GM18861 (cell line): Measurements from ENCODE around the gene SUPT5H.
"Not testable (repeated sequence)": the region's sequence is repeated elsewhere in the genome, so short reads cannot be mapped to it uniquely, and the experiment has no call there.

Experiments
- ATAC-seq: cut with Tn5 transposase; IDR thresholded peaks from one replicate; pipeline ENCODE4 v1.9.1; 2021; ENCODE audit not compliant: unreplicated experiment

SUPT5H gene

DNA sequence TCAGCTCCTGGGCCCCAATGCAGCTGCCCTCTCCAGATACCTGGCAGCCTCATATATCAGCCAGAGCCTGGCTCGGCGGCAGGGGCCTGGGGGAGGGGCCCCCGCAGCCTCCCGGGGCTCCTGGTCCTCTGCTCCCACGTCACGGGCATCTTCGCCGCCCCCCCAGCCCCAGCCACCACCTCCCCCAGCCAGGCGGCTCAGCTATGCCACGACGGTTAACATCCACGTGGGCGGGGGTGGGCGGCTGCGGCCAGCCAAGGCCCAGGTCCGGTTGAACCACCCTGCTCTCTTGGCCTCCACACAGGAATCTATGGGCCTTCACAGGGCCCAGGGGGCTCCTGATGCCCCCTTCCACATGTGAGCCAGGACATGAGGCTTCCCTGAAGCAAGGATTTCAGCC, 20.4 kb upstream of the SUPT5H start:
- no peak for ATAC-seq

DNA sequence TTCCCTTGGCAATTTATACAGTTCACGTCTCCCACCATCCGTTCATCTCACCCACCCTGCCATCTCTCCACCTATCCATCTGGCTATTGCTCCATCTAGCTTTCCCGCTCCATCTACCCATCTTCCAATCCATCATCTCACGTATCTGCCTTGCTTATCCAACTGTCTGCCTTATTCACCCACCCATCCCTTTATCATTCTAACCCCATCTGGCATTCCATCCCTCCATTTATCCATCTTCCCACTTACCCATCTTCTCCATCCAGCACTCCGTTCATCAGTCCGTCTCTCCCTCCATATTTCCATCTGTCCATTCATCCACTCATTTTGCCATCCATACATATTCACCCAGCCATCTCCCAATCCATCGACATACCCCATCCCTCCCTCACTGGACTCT, 19.6 kb upstream of the SUPT5H start:
- no peak for ATAC-seq

DNA sequence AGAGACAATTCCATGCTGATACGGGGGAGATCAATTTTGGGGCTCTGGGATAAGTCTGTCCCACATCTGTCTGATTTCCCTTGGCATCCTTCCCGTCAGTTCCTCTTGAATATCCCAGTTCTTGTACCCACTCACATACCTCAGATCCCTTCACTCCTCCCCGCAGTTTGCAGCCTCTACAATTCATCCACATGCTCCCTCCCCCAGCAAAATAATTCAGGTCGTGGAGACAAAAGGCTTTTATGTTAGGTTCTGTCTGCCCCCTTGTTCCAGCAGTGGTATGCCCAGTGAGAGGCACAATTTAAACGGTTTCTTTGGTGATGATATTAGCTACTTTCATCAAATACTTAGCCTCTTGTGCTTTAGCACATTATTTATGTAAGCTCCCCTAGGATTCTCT, 19.2 kb upstream of the SUPT5H start:
- no peak for ATAC-seq

DNA sequence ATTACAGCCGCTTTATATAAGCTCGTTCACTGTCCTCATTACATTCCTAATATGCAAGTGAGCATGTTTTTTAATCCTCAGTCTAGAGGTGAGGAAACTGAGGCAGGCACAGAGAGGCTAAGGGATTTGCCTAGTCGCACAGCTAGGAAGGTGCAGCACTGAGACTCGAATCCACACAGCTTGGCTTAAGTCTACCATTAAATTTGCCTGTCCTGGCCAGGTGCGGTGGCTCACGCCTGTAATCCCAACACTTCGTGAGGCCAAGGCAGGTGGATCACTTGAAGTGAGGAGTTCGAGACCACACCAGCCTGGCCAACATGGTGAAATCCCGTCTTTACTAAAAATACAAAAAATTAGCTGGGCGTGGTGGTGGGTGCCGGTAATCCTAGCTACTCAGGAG, 17.7 kb upstream of the SUPT5H start:
- ATAC-seq, result no peak

DNA sequence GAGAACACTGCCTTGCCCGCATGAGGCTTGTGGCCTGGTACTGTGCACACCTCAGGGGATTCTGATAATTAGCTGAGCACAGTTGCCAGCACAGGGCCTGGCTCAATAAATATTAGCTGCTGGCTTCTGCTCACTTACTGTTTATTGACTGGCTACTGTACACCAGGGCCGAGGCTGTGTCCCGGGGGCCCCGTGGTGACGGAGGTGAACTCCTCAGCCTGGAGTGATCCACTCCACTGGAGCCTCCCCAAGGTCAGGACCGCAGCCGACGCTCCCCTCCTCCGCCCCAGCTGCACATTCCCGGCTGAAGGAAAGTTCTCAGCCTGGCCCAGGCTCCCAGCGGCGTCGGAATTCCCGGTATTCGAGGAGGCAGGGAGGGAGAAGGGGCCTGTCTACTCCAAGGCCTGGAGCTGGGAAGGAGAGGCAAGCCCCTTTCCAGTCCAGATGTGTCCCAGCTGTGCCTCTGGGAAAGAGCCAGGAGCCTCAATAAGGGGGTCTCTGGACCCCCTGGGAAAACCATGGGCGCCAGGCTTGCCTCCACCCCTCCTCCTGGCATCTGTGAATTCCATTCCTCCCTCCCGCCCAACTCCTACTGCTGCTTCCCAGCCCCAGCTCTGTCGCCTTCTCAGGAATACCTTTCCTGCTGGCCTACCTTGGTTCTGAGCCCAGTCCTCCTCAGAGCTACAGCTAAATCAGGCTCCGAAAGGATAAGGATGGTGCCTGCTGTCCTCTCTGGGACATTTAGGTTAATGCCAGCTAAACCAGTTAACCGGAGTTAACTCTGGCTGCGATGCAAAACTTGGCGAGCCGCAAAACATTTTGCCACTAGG, 16.9 kb upstream of the SUPT5H start:
- no peak for ATAC-seq

DNA sequence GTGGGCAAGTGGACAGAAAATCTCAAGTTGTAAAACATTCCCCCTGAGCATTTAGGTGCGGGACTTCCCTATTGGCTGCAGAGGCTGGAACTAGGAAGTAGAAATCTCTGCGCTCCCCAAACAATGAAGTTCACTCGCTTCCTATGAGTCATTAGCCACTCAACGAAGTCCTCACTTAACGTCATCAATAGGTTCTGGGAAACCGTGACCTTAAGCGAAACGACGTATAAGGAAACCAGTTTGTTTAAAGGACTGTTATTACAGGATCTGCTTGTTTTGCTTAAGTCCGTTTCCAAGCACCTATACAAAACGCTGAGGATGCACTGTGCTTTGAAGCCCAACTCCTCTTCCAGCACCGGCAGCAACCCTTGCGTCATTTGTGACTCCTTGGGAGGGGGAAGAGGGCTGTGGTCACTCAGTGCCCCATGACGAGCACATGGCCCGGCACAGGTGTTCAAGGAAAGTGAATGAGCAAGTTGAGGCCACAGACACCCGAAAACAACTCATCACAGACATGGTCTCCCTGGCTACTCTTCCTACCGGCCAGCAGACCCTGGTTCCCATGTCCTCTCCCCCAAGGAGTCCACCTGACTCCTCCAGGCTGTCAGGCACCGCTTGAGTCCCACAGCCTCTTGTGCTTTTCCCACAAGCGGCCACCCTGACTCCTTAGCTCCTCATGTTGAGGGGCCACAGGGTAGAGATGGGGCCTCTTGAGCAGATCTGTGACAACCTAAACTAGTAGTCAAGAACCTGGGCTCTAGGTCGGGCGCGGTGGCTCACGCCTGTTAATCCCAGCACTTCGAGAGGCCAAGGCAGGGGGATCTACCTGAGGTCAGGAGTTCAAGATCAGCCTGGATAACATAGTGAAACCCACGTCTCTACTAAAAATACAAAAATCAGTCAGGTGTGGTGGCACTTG, 14.4 kb upstream of the SUPT5H start:
- ATAC-seq, result peak; percentile 59

DNA sequence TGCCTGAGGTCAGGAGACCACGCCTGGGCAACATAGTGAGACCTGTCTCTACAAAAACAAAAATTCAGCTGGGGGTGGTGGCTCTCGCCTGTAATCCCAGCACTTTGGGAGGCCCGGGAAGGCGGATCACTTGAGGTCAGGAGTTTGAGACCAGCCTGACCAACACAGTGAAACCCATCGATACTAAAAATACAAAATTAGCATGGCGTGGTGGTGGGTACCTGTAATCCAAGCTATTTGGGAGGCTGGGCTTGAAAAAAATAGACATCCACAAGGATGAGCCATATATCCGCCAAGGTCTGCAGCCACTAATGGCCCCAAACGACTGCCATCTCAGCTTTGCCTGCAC, 12.7 kb upstream of the SUPT5H start:
- no peak for ATAC-seq

DNA sequence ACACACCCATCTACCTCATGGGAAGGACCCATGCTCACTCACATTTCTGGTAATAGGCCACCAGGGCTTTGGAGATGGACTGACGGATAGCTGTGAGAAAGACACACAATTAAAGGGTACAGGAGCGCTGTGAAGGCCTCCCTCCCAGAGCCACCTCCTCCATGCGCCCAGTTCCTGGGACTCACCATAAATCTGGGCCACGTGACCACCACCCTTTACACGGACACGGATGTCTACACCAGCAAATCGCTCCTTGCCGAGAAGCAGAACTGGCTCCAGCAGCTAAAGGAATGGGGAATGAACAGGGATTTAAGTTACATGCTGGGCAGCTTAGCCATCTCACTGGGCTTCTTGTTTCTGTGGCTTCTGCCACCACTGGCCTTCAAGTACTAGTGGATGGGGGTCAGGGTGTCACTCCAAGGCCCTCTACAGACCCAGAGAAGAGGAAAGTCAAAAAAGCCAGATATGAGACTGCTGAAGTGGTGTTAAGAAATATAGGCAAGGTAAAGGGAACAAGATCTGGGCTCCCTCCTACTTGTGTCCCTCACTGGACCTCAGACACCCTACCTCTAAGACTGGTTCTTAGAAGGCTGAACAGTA, 11.8 kb upstream of the SUPT5H start:
- ATAC-seq, result no peak

DNA sequence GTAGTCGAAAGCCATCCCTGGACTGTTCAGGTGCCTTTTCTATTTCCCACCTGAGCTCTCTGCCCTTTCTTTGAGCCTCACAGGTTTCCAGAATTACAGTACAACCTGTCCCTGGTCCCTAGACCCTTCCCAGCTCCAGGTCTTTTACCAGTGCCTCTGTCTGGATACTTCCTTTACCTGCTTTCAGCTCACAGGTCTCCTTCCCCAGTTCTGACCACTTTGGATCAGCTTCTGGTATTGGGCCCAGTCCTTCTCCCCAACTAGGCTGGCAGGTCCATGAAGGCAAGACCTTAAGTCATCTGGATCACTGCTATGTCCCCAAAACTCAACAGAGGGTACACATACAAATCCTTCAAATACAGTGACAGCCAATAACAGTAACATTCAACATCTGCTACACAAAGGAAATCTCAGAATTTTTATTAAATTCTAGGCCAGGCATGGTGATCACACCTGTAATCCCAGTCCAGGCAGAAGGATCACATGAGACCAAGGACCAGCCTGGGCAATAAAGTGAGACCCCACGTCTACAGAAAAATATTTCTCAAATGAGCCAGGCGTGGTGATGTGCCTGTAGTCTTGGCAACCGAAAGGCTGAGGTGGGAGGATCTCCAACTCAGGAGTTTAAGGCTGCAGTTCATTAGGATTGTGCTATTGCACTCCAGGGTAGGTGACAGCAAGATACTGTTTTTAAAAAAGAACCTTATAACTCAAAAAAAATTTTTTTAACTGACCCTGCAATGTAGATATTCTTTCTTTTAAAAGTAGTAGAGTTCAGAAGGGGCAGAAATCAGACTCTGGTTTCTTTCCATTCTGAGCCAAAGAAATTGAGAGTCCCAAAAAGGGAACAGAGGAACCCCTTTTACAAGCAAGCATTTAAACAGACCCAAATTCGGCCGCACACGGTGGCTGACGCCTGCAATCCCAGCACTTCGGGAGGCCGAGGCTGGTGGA, 11.0 kb upstream of the SUPT5H start:
- no peak for ATAC-seq

DNA sequence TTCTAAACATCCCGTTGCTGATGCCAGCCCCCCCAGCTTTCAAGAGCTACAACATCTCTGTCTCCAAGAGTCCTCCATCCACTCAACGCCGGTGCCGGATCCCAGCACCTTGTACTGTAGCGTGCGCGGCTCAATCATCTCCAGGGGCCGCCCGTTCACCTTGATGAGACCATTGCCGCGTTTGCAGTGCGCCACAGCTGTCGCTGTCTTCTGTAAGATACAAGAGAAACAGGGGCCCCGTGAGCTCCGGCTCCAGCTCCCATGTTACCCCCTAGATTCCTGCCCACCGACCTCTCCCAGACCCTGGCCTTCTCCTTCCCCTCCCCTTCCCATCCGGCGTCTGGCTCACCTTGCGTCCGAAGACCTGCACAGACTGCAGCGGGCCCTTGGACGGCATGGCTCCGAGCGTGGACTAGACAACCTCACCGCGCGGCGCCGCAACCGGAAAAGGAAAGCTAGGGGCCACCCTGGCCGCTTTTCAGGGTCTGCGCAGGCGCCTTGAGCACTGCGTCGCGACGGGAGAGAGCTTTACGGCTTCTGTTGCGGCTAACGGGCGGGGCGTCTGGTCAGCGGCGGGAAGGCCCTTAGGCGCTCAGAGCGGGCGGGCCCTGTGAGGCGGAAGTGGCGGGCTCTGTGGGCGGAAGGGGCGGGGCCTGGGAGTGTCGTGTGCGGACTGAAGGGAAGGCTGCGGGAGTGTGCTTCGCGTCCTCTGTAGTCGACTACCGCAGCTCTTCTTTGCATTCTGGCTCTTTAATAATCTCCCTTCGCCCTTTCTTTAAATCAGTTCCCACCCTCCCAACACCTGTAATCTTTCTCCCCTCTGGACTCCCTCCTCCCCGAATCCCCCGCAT, 9.7 kb upstream of the SUPT5H start, which contains the start of gene RPS16:
Gene RPS16, minus strand, starts transcription at position 451 of the 851 bp plus-strand sequence. Its CDS starts 54 bp downstream, at position 397.
- ATAC-seq, result peak; percentile 62

DNA sequence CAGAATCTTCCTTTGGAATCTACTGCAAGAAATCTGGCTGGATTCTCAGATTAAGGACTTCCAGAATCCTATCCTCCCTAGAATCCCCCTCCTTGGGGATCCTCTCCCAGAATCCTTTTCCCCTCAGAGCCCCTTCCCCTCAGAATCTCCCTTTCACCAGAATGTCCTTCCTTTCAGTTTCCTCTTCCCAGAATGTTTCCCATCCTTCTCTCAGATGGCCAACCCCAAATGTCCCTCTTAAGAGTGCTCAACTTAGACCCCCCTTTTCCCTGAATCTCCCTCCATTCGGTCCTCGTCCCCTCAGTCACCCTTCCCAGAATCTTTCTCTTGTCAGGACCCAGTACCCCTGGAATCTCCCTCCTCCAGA, 9.0 kb upstream of the SUPT5H start:
- no peak for ATAC-seq

DNA sequence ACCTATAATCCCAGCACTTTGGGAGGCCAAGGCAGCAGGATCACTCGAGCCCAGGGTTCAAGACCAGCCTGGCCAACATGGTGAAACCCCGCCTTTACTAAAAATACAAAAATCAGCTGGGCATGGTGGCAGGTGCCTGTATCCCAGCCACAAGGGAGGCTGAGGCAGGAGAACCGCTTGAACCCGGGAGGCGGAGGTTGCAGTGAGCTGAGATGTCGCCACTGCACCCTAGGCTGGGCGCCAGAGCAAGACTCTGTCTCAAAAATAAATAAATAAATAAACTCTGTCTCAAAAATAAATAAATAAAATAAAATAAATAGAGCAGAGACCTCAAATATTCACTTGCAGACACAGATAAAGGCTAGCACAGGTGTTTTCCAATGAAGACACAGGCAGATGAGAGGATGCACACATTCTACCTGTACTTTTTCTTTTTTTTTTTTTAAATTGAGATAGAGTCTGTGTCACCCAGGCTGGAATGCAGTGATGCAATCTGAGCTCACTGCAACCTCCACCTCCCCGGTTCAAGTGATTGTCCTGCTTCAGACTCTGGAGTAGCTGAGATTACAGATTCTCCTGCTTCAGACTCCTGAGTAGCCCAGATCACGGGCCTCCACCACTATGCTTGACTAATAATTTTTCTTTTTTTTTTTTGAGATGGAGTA, 7.0 kb upstream of the SUPT5H start:
- no peak for ATAC-seq

DNA sequence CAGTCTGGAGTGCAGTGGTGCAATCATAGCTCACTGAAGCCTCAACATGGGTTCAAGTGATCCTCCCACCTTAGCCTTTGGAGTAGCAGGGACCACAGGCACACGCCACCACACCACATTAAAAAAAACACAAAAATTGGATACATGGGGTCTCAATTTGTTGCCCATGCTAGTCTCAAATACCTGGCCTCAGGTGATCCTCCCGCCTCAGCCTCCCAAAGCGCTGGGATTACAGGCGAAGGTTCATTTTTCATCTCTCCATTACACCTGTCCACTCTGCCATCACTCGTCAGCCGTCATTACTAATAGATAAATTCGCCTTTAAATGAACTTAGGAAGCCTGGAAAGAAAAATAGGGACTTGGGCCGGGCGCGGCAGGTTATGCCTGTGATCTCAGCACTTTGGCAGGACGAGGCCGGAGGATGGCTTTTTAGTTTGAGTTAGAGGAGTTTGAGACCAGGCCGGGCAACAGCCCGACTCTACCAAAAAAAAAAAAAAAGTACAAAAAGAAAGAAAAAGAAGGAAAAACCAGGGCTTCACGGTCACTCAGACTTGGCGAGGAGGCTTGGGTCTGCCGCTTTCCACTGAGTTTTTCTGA, 685 bp upstream of the SUPT5H start:
- no peak for ATAC-seq

DNA sequence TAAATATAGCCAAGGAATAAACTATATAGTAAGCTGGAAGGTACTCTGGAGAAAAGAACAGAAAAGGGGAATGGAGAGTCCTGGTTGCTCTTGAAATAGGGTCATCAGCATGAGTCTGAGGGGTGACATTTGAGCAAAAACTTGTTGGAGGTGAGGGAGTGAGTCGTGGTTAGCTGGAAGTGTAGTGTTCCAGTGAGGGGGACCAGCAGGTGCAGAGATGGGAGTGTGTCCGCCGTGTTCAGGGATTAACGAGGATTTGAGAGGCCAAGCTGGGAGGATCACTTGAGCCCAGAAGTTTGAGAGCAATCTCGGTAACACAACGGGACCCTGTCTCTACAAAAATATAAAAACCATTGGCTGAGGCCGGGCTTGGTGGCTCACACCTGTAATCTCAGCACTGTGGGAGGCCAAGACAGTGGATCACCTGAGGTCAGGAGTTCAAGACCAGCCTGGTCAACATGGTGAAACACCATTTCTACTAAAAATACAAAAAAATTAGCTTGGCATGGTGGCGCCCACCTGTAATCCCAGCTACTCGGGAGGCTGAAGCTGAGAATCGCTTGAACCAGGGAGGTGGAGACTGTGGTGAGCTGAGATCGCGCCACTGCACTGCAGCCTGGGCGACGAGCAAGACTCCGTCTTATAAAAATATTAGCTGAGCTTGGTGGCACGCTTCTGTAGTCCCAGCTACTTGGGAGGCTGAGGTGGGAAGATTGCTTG, 1.1 kb downstream of the SUPT5H start:
- no peak for ATAC-seq

DNA sequence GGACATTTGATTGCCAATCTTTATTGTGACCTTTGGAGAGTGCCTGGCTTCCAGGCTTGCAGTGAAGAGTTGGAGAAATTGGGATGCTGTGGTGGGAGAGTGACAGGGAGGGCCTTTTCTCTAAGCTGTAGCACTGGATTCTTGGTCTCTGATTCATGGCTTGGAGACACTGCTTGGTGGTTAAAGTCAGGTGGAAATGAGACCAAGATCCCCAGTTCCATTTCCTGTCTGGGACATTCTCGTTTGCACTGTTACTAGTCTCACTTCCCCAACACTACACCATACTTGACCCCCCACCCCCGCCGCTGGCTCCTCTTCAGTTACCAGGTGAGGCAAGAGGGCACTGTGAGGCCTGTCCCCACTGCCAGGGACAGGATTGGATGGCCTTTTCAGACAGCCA, 2.9 kb downstream of the SUPT5H start:
- no peak for ATAC-seq

DNA sequence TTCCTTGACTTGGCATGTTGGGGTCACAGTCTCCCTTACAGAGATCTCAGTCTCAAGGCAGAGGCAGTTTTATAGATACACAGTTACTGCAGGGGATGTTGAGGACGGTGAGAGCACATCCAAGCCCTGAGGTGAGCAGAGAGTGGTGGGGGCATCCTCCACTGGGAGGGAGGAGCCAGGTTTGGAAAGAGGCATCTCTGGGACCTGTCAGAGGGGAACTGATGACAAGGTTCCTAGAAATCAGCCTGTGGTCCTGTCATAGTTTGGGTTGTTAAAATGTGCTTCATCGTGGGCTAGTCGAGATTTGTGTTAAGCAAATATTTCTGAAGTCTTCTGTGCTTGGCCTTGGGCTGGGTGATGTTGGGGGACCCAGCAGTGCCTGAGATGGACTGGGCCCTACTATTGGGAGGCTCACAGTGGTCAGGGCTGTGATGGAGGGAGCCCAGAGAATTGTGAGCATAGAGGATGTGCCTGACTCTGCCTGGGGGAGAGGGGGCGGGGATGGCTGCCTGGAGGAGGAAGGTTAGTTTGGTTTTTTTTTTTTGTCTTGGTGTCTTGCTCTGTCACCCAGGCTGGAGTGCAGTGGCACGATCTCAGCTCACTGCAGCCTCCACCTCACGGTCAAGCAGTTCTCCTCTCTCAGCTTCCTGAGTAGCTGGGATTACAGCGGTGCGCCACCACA, 3.9 kb downstream of the SUPT5H start:
- no peak for ATAC-seq

DNA sequence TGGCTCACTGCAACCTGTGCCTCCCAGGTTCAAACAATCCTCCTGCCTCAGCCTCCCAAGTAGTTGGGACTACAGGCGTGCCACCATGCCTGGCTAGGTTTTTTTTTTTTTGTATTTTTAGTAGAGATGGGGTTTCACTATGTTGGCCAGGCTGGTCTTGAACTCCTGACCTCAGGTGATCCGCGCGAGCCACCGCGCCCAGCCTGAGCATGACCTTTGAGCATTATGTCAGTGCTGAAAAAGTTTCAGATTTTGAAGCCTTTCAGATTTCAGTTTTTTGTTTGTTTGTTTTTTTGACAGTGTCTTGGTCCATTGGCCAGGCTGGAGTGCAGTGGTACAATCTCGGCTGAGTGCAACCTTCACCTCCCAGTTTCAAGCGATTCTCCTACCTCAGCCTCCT, 5.9 kb downstream of the SUPT5H start:
- not testable (repeated sequence) for ATAC-seq

DNA sequence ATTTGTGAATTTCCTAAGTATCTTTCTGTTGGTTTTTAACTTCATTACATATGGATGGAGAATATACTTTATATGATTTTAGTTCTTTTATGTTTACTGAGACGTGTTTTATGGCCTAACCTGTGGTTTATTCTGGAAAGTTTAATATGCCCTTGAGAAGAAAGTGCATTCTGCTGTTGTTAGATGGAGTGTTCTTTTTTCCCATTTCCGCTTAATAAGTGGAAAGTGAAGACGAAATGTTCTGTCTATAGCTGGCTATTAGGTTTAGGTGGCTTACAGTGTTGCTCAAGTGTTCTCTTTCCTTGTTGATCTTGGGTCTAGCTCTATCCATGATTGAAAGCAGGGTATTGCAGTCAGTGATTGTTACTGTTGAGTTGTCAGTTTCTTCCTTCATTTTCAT, 18.0 kb downstream of the SUPT5H start:
- no peak for ATAC-seq
